GM18951 (cell line): ENCODE results near the gene TMEM116.
"Not testable (repeated sequence)": the region's sequence is repeated elsewhere in the genome, so short reads cannot be mapped to it uniquely, and the experiment has no call there.

Source experiments
- POLR2A ChIP-seq: IDR thresholded peaks from 4 replicates; pipeline ENCODE4 v1.6.1; 2011; ENCODE audit warnings: mild to moderate bottlenecking; ENCODE audit not compliant: insufficient read length, insufficient read depth; ENCODE audit errors: extremely low read depth
- in situ Hi-C: fragments of 300-500 bp; cut with MboI; formaldehyde crosslinking; loops from one replicate; pipeline ENCODE4 v1.12.0; 2022; ENCODE audit warnings: low sequenced_read_pairs, mixed read lengths, inconsistent platforms; ENCODE audit not compliant: unreplicated experiment

The TMEM116 gene

GRCh38 chr12:112012775-112013600, at the start of gene TMEM116, which contains the start of gene ERP29:
TMEM116 (minus strand) TSS chr12:112013165; CDS start chr12:112005270, 7,895 bp downstream.
ERP29 (plus strand) TSS chr12:112013426; CDS start chr12:112013466, 40 bp downstream.
- in situ Hi-C loops = no loop called here
- peak; percentile 97 for TF ChIP-seq POLR2A

- in situ Hi-C loops = no loop called here
- no peak for TF ChIP-seq POLR2A
Observed at GRCh38 chr12:112061137-112061536, 48.2 kb upstream of the TMEM116 start.

GRCh38 chr12:112049351-112049750, 36.4 kb upstream of the TMEM116 start:
- TF ChIP-seq POLR2A = no peak

GRCh38 chr12:112046003-112046402, 33.0 kb upstream of the TMEM116 start:
- TF ChIP-seq POLR2A = no peak
- in situ Hi-C loops = no loop called here

More at GRCh38 chr12:112049351-112049750, 36.4 kb upstream of the TMEM116 start:
- in situ Hi-C loops = no loop called here

- in situ Hi-C loops = not testable (repeated sequence)
Observed at GRCh38 chr12:112036614-112037013, 23.6 kb upstream of the TMEM116 start.

- no peak for TF ChIP-seq POLR2A
- in situ Hi-C loops = no loop called here
Observed at GRCh38 chr12:112035219-112035785, 22.3 kb upstream of the TMEM116 start.

- no peak for TF ChIP-seq POLR2A
- in situ Hi-C loops = no loop called here
Observed at GRCh38 chr12:112032292-112032691, 19.3 kb upstream of the TMEM116 start.

GRCh38 chr12:112031472-112031871, 18.5 kb upstream of the TMEM116 start:
- no peak for TF ChIP-seq POLR2A

GRCh38 chr12:112029301-112029700, 16.3 kb upstream of the TMEM116 start:
- no peak for TF ChIP-seq POLR2A

More at GRCh38 chr12:112031472-112031871, 18.5 kb upstream of the TMEM116 start:
- in situ Hi-C loops = no loop called here

GRCh38 chr12:112025808-112026375, 12.9 kb upstream of the TMEM116 start:
- in situ Hi-C loops = no loop called here
- no peak for TF ChIP-seq POLR2A

More at GRCh38 chr12:112029301-112029700, 16.3 kb upstream of the TMEM116 start:
- in situ Hi-C loops = no loop called here

GRCh38 chr12:112023759-112024396, 10.9 kb upstream of the TMEM116 start:
- in situ Hi-C loops = no loop called here
- TF ChIP-seq POLR2A = no peak

GRCh38 chr12:112022241-112023016, 9.5 kb upstream of the TMEM116 start:
- no peak for TF ChIP-seq POLR2A
- in situ Hi-C loops = no loop called here
